ENCODE results near the gene EMC1. TPM values are rescaled to one million over a fixed set of nuclear protein-coding genes. Genes with fewer than 3 reads are reported as not detected.

EMC1 gene
- polyA plus RNA-seq, 3 donors = 14.7 to 27.1 (median 18.5) TPM

- no peaks in the 10 kb centered on the region for H3K27me3 Mint-ChIP-seq (ENCODE audit: low read depth in 3 of 3)
- peaks cover 4% of the 10 kb centered on the region for H4K20me1 ChIP-seq (ENCODE audit: insufficient read depth, low read length)
- no peak overlapping the region for H3K4me3 ChIP-seq (replicated peaks in 1 of 3; ENCODE audit: low read depth in 2 of 3, low read length in 3 of 3)
- 100% methylated on average over 2 of the region's 7 CpGs for WGBS (ENCODE audit: insufficient coverage)
- no peak overlapping the region for H2AFZ ChIP-seq (ENCODE audit: insufficient read depth, low read depth, low read length, poor library complexity, severe bottlenecking)
- no peak overlapping the region for H3K4me3 Mint-ChIP-seq
- no peaks in the 10 kb centered on the region for H3K4me1 Mint-ChIP-seq
- intact Hi-C loops (cut with micrococcal nuclease) = loop anchor here in 1 of 2 donors (5.0 kb wide), 1 partner anchor 63 kb away; no protein-coding TSS in a partner anchor
- H3K9ac ChIP-seq (ENCODE audit: insufficient read depth, low read length, poor library complexity, severe bottlenecking) = no peak overlapping the region
- no peak for DNase-seq
- peaks cover 0 to 1% (median 0%) of the 10 kb centered on the region in 7 donors for H3K9me3 Mint-ChIP-seq
- peaks cover 83 to 93% of the 10 kb centered on the region in 2 donors for H3K36me3 Mint-ChIP-seq
- H3K27me3 ChIP-seq (ENCODE audit: control insufficient read depth in 2 of 2, insufficient read depth in 2 of 2, low read length in 2 of 2) = no peaks in the 10 kb centered on the region
- no peaks in the 10 kb centered on the region for H3K4me1 ChIP-seq (ENCODE audit: control insufficient read depth in 1 of 2, insufficient read depth in 2 of 2, low read length in 2 of 2)
- no peaks in the 10 kb centered on the region for H3K79me2 ChIP-seq (ENCODE audit: insufficient read depth, low read length)
- H3K27ac Mint-ChIP-seq = peak overlapping the region in 3 of 7 donors; percentile 5 to 71 (median 54)
- no peak overlapping the region for H3K27ac ChIP-seq (ENCODE audit: low read depth in 1 of 2, low read length in 2 of 2)
- no peak overlapping the region for H3K4me2 ChIP-seq (replicated peaks; ENCODE audit: extremely low read depth, low read length, poor library complexity, severe bottlenecking)
- peaks cover 83 to 96% of the 10 kb centered on the region in 2 donors for H3K36me3 ChIP-seq (replicated peaks in 1 of 2; ENCODE audit: control insufficient read depth in 1 of 2, insufficient read depth in 2 of 2, low read length in 2 of 2)
- H3K9me3 ChIP-seq (replicated peaks in 1 of 2; ENCODE audit: control insufficient read depth in 1 of 2, insufficient read depth in 1 of 2, low read length in 2 of 2) = no peaks in the 10 kb centered on the region
- TF ChIP-seq CTCF (IDR thresholded peaks at IDR 0.05) = no peak
These were observed 11.4 kb downstream of the EMC1 start for GRCh38 chr1:19239876-19240275.

- H3K36me3 Mint-ChIP-seq = peaks cover 83 to 96% of the 10 kb centered on the region in 2 donors
- H3K4me2 ChIP-seq (replicated peaks; ENCODE audit: extremely low read depth, low read length, poor library complexity, severe bottlenecking) = no peak overlapping the region
- no peaks in the 10 kb centered on the region for H3K27me3 ChIP-seq (ENCODE audit: control insufficient read depth in 2 of 2, insufficient read depth in 2 of 2, low read length in 2 of 2)
- H3K27ac ChIP-seq (ENCODE audit: low read depth in 1 of 2, low read length in 2 of 2) = no peak overlapping the region
- no peak overlapping the region for H3K4me3 Mint-ChIP-seq
- H3K27ac Mint-ChIP-seq = no peak overlapping the region
- DNase-seq = no peak
- 100% methylated on average over 2 of the region's 3 CpGs for WGBS (ENCODE audit: insufficient coverage)
- H3K9me3 ChIP-seq (replicated peaks in 1 of 2; ENCODE audit: control insufficient read depth in 1 of 2, insufficient read depth in 1 of 2, low read length in 2 of 2) = no peaks in the 10 kb centered on the region
- H3K4me3 ChIP-seq (replicated peaks in 1 of 3; ENCODE audit: low read depth in 2 of 3, low read length in 3 of 3) = no peak overlapping the region
- no peaks in the 10 kb centered on the region for H3K79me2 ChIP-seq (ENCODE audit: insufficient read depth, low read length)
- H3K4me1 Mint-ChIP-seq = no peaks in the 10 kb centered on the region
- intact Hi-C loops (cut with micrococcal nuclease) = no loop called here
- H3K27me3 Mint-ChIP-seq (ENCODE audit: low read depth in 3 of 3) = no peaks in the 10 kb centered on the region
- no peak overlapping the region for H3K9ac ChIP-seq (ENCODE audit: insufficient read depth, low read length, poor library complexity, severe bottlenecking)
- H3K4me1 ChIP-seq (ENCODE audit: control insufficient read depth in 1 of 2, insufficient read depth in 2 of 2, low read length in 2 of 2) = no peaks in the 10 kb centered on the region
- H3K36me3 ChIP-seq (replicated peaks in 1 of 2; ENCODE audit: control insufficient read depth in 1 of 2, insufficient read depth in 2 of 2, low read length in 2 of 2) = peaks cover 88 to 96% of the 10 kb centered on the region in 2 donors
- H4K20me1 ChIP-seq (ENCODE audit: insufficient read depth, low read length) = no peaks in the 10 kb centered on the region
- H3K9me3 Mint-ChIP-seq = peaks cover 0 to 1% (median 0%) of the 10 kb centered on the region in 7 donors
- TF ChIP-seq CTCF (IDR thresholded peaks at IDR 0.05) = no peak
- H2AFZ ChIP-seq (ENCODE audit: insufficient read depth, low read depth, low read length, poor library complexity, severe bottlenecking) = no peak overlapping the region
These were observed 17.1 kb downstream of the EMC1 start for GRCh38 chr1:19234224-19234623.

Data from CD14-positive monocyte (primary cell).